ENCODE results near the gene ZC3H15.

ZC3H15 gene

GRCh38 chr2:186544255-186544675, 58.2 kb downstream of the ZC3H15 start:
- DNase-seq: no peak

GRCh38 chr2:186546846-186547245, 60.8 kb downstream of the ZC3H15 start:
- DNase-seq: no peak

DNA sequence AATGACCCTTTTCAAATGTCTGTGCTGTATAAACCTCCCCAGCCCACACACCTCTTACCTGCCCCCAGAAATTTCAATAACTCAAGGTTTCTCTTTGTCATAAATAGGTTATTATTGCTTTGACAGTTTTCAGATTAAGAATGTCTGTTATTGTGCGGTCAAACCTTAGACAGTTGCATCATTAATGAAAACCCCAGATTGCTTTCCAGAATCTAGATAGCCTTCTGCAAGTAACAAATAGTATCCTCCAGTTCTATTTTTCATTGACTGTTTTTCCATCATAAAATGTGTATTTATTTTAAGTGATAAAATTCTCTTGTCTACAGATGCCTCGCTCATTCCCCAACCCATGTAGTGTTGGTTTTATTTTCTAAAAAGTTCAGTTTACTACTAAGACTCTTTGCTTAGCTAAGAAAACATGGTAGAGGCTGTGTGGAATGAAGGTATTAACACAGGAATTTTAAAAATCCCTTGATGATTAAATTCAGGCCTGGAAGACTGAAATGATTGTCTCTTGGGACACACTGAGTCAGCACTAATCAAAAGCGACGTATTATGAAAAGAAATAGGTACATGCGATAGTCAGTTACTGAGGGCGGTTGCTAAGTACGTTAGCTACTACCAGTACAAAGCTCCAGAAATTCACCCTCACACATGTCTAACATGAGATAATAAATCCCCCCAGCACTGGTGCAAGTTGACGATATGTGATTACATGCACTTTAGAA, 65.4 kb downstream of the ZC3H15 start:
- DNase-seq: no peak

DNA sequence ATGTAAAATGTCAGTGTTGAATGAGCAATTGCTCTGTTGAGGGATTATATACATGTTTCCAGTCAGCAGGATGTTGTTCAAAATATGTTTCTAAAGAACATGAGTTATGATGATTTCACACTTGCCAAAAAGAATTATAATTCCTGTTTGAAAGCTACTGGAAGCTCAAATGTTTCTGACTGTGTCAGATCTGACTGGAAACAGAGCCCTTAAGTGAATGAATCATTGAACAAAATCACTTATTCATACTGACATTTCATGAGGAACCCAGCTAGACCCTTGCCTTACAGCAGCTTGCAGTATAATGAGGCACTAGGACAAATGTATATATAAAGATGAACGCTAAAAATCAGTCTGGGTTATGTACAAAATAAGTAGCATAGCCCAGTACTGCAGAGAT, 68.4 kb downstream of the ZC3H15 start:
- DNase-seq: no peak

DNA sequence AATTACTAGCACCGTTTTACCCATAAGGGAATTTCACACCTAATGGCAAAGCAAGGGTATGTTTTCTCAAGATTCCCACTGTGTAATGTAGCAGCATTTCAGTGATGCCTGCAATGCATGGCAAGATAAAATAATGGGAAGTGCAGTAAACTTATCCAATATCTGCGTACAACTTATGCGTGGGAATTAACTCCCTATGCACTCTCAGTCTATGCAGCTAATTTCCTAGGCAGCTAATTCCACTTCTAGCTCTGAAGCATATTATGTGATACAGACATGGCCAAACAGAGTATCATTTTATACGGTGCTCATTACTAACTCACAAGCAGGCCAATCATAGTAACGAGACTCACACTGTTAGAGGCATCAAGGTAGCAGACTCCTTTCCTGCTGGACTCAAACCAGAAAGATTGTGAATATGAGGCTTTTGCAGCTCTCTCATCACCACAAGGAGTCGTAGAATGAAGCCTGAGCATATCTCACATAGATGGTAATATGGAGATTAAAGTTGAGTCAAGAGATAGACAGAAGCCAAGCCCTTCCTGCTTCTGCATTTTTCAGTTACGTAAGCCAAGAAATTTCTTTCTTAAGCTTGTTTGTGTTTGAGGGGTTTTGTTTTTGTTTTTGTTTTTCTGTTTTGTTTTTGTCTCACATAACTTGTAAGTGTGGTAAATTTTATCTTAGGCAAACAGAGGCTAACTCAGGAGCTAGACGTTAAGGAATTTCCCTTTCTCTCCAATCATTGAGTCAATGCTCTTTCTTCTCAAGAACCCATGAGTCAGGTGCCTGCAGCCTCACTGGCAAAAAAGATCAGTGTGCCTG, 69.0 kb downstream of the ZC3H15 start:
- DNase-seq: no peak

DNA sequence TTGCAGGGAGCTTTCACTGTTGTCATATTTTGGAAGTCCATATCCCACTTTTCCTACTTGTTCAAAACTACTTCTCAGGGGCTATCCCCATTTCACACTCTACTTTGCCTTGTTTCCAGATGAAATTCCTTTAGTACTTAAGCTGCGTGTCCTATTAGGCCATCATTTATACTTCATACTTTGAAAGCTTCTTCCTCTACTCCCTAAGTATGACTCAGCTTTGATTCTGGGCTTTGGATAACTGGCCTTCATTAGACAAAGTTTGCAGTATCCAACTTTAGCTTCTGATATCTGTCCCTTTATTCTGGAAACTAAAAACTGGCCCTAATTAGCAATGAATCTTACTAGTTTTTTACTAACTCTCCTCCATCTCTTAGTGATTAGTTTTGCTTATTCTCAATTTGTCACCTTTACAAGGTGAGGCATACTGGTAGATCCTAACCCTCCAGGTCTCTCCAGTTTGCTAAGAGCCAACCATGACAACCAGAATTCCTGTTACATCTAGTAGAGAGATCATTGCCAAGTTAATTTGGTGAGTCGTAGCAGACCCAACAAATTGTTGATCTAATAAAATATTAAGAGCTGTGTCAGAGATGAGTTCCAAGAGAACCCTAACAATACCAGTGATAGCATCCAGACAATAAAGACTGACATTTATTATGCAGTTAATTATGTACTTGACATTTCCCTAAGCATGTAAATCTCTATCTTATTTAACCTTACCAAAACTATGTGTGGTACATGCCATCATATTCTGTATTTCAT, 72.6 kb downstream of the ZC3H15 start:
- DNase-seq: no peak
